ENCODE results near the gene WSCD1.

WSCD1 gene

GRCh38 chr17:6090253-6090652, 20.1 kb downstream of the WSCD1 start:
- ATAC-seq = no peak

More at GRCh38 chr17:6090253-6090652, 20.1 kb downstream of the WSCD1 start:
- TF ChIP-seq PATZ1 (CRISPR knock-in tag; IDR thresholded peaks at IDR 0.05; ENCODE audit: borderline replicate concordance) (no peak), RARB (CRISPR knock-in tag; IDR thresholded peaks at IDR 0.05) (no peak), GLIS3 (CRISPR knock-in tag; IDR thresholded peaks at IDR 0.05) (no peak), PPARA (CRISPR knock-in tag; IDR thresholded peaks at IDR 0.05; ENCODE audit: borderline replicate concordance) (no peak), CSDC2 (CRISPR knock-in tag; IDR thresholded peaks at IDR 0.05) (no peak), POU6F1 (CRISPR knock-in tag; IDR thresholded peaks at IDR 0.05; ENCODE audit: borderline replicate concordance, low read depth) (no peak), TCF4 (CRISPR knock-in tag; IDR thresholded peaks at IDR 0.05; ENCODE audit: borderline replicate concordance) (no peak), TOX (CRISPR knock-in tag; IDR thresholded peaks at IDR 0.05; ENCODE audit: borderline replicate concordance) (no peak), ARNTL (CRISPR knock-in tag; IDR thresholded peaks at IDR 0.05; ENCODE audit: borderline replicate concordance, low read depth) (no peak), BACH2 (CRISPR knock-in tag; IDR thresholded peaks at IDR 0.05; ENCODE audit: borderline replicate concordance) (no peak), SNAI2 (CRISPR knock-in tag; IDR thresholded peaks at IDR 0.05) (no peak), ZNF8 (CRISPR knock-in tag; IDR thresholded peaks at IDR 0.05) (no peak), CREB5 (CRISPR knock-in tag; IDR thresholded peaks at IDR 0.05; ENCODE audit: low read depth) (no peak), CSRNP3 (CRISPR knock-in tag; IDR thresholded peaks at IDR 0.05) (no peak), ESRRG (CRISPR knock-in tag; IDR thresholded peaks at IDR 0.05) (no peak), ZNF565 (CRISPR knock-in tag; conservative IDR thresholded peaks at IDR 0.05; ENCODE audit: low read depth) (no peak), TSHZ2 (CRISPR knock-in tag; IDR thresholded peaks at IDR 0.05) (no peak), ZFP3 (CRISPR knock-in tag; IDR thresholded peaks at IDR 0.05) (no peak), ISL1 (CRISPR knock-in tag; IDR thresholded peaks at IDR 0.05) (no peak)
